LHCN-M2 (cell line): ENCODE results near the gene ATF6B. TPM values are rescaled to one million over a fixed set of nuclear protein-coding genes. Genes with fewer than 3 reads are reported as not detected.
A peak's percentile ranks its signal among the peaks of the same experiment; 100 is the strongest.
"Not testable (repeated sequence)": the region's sequence is repeated elsewhere in the genome, so short reads cannot be mapped to it uniquely, and the experiment has no call there.

Experiments used
- DNase-seq: peaks from one replicate; pipeline ENCODE4 v3.0.0-alpha.2; 2012; ENCODE audit warnings: low read depth
- total RNA-seq: library from RNA; depleted of rRNA; stranded (reverse); fragments of >200 nt; gene quantifications from 2 replicates; pipeline ENCODE4 v1.2.3, GENCODE V29; 2014

Gene ATF6B
- total RNA-seq, 1 experiment from 2014 or later = 34.7 TPM

- DNase-seq = peak; percentile 67
Measured at GRCh38 chr6:32154514-32155161, 26.6 kb upstream of the ATF6B start.

GRCh38 chr6:32153564-32154513, 25.8 kb upstream of the ATF6B start, which contains the start of gene PPT2:
TSS of gene PPT2 (plus strand) at chr6:32154141. CDS start at chr6:32154595, 454 bp downstream.
- DNase-seq = peak; percentile 89

- DNase-seq = no peak
Measured at GRCh38 chr6:32152769-32153563, 24.9 kb upstream of the ATF6B start.

GRCh38 chr6:32151863-32152768, 24.1 kb upstream of the ATF6B start, which contains the start of gene PRRT1:
TSS of gene PRRT1 (minus strand) at chr6:32151939. CDS start at chr6:32151827, 112 bp downstream.
- no peak for DNase-seq

- DNase-seq = no peak
Measured at GRCh38 chr6:32151181-32151862, 23.3 kb upstream of the ATF6B start.

- DNase-seq = no peak
Measured at GRCh38 chr6:32149932-32150870, 22.2 kb upstream of the ATF6B start.

- no peak for DNase-seq
Measured at GRCh38 chr6:32149092-32149755, 21.2 kb upstream of the ATF6B start.

- DNase-seq = no peak
Measured at GRCh38 chr6:32148289-32149091, 20.4 kb upstream of the ATF6B start.

GRCh38 chr6:32147401-32148132, 19.5 kb upstream of the ATF6B start:
- DNase-seq = no peak

- DNase-seq = no peak
Measured at GRCh38 chr6:32146687-32147086, 18.6 kb upstream of the ATF6B start.

GRCh38 chr6:32146287-32146686, 18.2 kb upstream of the ATF6B start:
- DNase-seq = no peak

GRCh38 chr6:32144238-32144637, 16.2 kb upstream of the ATF6B start:
- DNase-seq = not testable (repeated sequence)

GRCh38 chr6:32140420-32141046, 12.5 kb upstream of the ATF6B start:
- peak; percentile 37 for DNase-seq

- DNase-seq = no peak
Measured at GRCh38 chr6:32139590-32139989, 11.5 kb upstream of the ATF6B start.

- DNase-seq = no peak
Measured at GRCh38 chr6:32137454-32137853, 9.4 kb upstream of the ATF6B start.

- DNase-seq = no peak
Measured at GRCh38 chr6:32133786-32134185, 5.7 kb upstream of the ATF6B start.
